Neural progenitor cell (in vitro differentiated cells): ENCODE data around the gene PDGFC.

ENCODE experiments used
- EZH2 ChIP-seq: fragments of 200-600 bp; sonication (generic); IDR thresholded peaks from 2 replicates; pipeline ENCODE4 v1.6.1; 2017; ENCODE audit warnings: antibody characterized with exemption, mild to moderate bottlenecking, moderate library complexity
- EZH2phosphoT487 ChIP-seq: fragments of 200-600 bp; sonication (generic); IDR thresholded peaks from 2 replicates; pipeline ENCODE4 v1.6.1; 2017; ENCODE audit warnings: antibody characterized with exemption
- TF ChIP-seq, protein P1 (sequence below): fragments of 200-600 bp; sonication (generic); IDR thresholded peaks from 2 replicates; pipeline ENCODE4 v1.5.1; 2017; ENCODE audit warnings: antibody characterized with exemption, mild to moderate bottlenecking

- TF ChIP-seq, protein P1, sequence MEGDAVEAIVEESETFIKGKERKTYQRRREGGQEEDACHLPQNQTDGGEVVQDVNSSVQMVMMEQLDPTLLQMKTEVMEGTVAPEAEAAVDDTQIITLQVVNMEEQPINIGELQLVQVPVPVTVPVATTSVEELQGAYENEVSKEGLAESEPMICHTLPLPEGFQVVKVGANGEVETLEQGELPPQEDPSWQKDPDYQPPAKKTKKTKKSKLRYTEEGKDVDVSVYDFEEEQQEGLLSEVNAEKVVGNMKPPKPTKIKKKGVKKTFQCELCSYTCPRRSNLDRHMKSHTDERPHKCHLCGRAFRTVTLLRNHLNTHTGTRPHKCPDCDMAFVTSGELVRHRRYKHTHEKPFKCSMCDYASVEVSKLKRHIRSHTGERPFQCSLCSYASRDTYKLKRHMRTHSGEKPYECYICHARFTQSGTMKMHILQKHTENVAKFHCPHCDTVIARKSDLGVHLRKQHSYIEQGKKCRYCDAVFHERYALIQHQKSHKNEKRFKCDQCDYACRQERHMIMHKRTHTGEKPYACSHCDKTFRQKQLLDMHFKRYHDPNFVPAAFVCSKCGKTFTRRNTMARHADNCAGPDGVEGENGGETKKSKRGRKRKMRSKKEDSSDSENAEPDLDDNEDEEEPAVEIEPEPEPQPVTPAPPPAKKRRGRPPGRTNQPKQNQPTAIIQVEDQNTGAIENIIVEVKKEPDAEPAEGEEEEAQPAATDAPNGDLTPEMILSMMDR = no peak
- TF ChIP-seq EZH2phosphoT487 = no peak
- TF ChIP-seq EZH2 = no peak
Observed at GRCh38 chr4:156875704-156876103, 95.9 kb downstream of the PDGFC start.
